Keratinocyte (primary cell): ENCODE measurements around the gene CCDC182. TPM values are rescaled to one million over a fixed set of nuclear protein-coding genes. Genes with fewer than 3 reads are reported as not detected.

Experiments used
- DNase-seq: peaks from one replicate; pipeline ENCODE4 v3.0.0-alpha.2; 2011; ENCODE audit warnings: low read depth, missing footprints, low spot score
- FAIRE-seq: peaks from 2 replicates; lab custom pipeline; 2011; peaks lifted over from hg19 to GRCh38; lab: Jason Lieb, UNC
- H2AFZ ChIP-seq: 2 replicates; pipeline ENCODE4 v1.6.0; 2012; ENCODE audit warnings: low read length, control low read depth, inconsistent platforms; ENCODE audit not compliant: control insufficient read depth
- H3K27ac ChIP-seq: 2 replicates; pipeline ENCODE4 v1.5.1; 2011; ENCODE audit warnings: low read length; ENCODE audit not compliant: control insufficient read depth, insufficient read depth
- H3K27me3 ChIP-seq: 3 replicates; pipeline ENCODE4 v1.6.0; 2011; ENCODE audit warnings: low read length; ENCODE audit not compliant: control insufficient read depth, insufficient read depth; ENCODE audit errors: extremely low read depth
- H3K36me3 ChIP-seq, 2 experiments: 2 replicates in 1 of 2; 3 replicates in 1 of 2; pipeline ENCODE4 v1.5.1; 2011; ENCODE audit warnings: low read length in 2 of 2, mild to moderate bottlenecking in 1 of 2; ENCODE audit not compliant: control insufficient read depth in 2 of 2, insufficient read depth in 2 of 2; ENCODE audit errors: extremely low read depth in 1 of 2
- H3K4me1 ChIP-seq: 3 replicates; pipeline ENCODE4 v1.5.1; 2011; ENCODE audit warnings: low read length; ENCODE audit not compliant: control insufficient read depth, insufficient read depth; ENCODE audit errors: extremely low read depth
- H3K4me2 ChIP-seq: 3 replicates; pipeline ENCODE4 v1.6.0; 2011; ENCODE audit warnings: low read depth, low read length; ENCODE audit not compliant: control insufficient read depth, insufficient read depth; ENCODE audit errors: extremely low read depth
- H3K4me3 ChIP-seq, 3 experiments: fragments of 200-600 bp in 1 of 3; sonication (generic) in 1 of 3; 2 replicates in 2 of 3; 3 replicates in 1 of 3; pipeline ENCODE4 v1.5.1; 2011 to 2016; ENCODE audit warnings: low read length in 3 of 3, mild to moderate bottlenecking in 3 of 3, control low read depth in 2 of 3, inconsistent platforms in 1 of 3, low read depth in 1 of 3, mixed read lengths in 1 of 3, mixed run types in 1 of 3, moderate library complexity in 1 of 3; ENCODE audit not compliant: control insufficient read depth in 2 of 3, insufficient read depth in 2 of 3; ENCODE audit errors: extremely low read depth in 1 of 3
- H3K79me2 ChIP-seq: 2 replicates; pipeline ENCODE4 v1.6.0; 2012; ENCODE audit warnings: low read length; ENCODE audit not compliant: control insufficient read depth, insufficient read depth
- H3K9ac ChIP-seq: 3 replicates; pipeline ENCODE4 v1.6.0; 2011; ENCODE audit warnings: low read length; ENCODE audit not compliant: control insufficient read depth, insufficient read depth; ENCODE audit errors: extremely low read depth
- H3K9me1 ChIP-seq: 3 replicates; pipeline ENCODE4 v1.6.0; 2011; ENCODE audit warnings: low read length; ENCODE audit not compliant: control insufficient read depth, insufficient read depth; ENCODE audit errors: extremely low read depth
- H3K9me3 ChIP-seq: 2 replicates; pipeline ENCODE4 v1.5.1; 2012; ENCODE audit warnings: low read depth, low read length; ENCODE audit not compliant: control insufficient read depth
- H4K20me1 ChIP-seq: 3 replicates; pipeline ENCODE4 v1.6.0; 2011; ENCODE audit warnings: low read length; ENCODE audit not compliant: control insufficient read depth, insufficient read depth; ENCODE audit errors: extremely low read depth
- EZH2 ChIP-seq: IDR thresholded peaks from one replicate; pipeline ENCODE4 v1.6.1; 2012; ENCODE audit warnings: inconsistent platforms, mild to moderate bottlenecking, low read length, moderate library complexity
- dilution Hi-C: fragments of 300-500 bp; cut with MboI; formaldehyde crosslinking; loops from one replicate; pipeline ENCODE4 v1.7.0; 2020; ENCODE audit warnings: low sequenced_read_pairs; ENCODE audit not compliant: extremely low pct_ligation_motif_present
- polyA plus RNA-seq, 5 experiments: library from polyadenylated mRNA; depleted of rRNA in 3 of 5; stranded (reverse) in 3 of 5; stranded (forward) in 1 of 5; unstranded in 1 of 5; fragments of >200 nt; gene quantifications; 1 replicate in 1 of 5; 2 replicates in 3 of 5; 3 replicates in 1 of 5; pipeline versions ENCODE4 v1.2.1 to v1.2.3, GENCODE V29; 2011 to 2012; ENCODE audit warnings: missing spikeins in 2 of 5, low read depth in 1 of 5, low replicate concordance in 1 of 5
- TF ChIP-seq, protein P1 (sequence below), 3 experiments: IDR thresholded peaks in 1 of 3; conservative IDR thresholded peaks in 1 of 3; optimal IDR thresholded peaks in 1 of 3; 2 replicates in 2 of 3; 3 replicates in 1 of 3; pipeline versions ENCODE3 to v1.5.1; 2011; ENCODE audit warnings: low read length in 3 of 3, mild to moderate bottlenecking in 3 of 3, moderate library complexity in 2 of 3, control low read depth in 1 of 3, inconsistent platforms in 1 of 3; ENCODE audit not compliant: insufficient read depth in 2 of 3; ENCODE audit errors: extremely low read depth in 1 of 3

Gene CCDC182
- polyA plus RNA-seq, 1 donor (not counting 4 experiments of a cell fraction or from before 2014, with no cell fraction given) = not detected

- dilution Hi-C loops = no loop called here
- FAIRE-seq = no peak
- H3K27me3 ChIP-seq = peaks cover 8% of the 10 kb centered on the region
Measured at GRCh38 chr17:57737450-57737849, 7.6 kb downstream of the CCDC182 start.

DNA sequence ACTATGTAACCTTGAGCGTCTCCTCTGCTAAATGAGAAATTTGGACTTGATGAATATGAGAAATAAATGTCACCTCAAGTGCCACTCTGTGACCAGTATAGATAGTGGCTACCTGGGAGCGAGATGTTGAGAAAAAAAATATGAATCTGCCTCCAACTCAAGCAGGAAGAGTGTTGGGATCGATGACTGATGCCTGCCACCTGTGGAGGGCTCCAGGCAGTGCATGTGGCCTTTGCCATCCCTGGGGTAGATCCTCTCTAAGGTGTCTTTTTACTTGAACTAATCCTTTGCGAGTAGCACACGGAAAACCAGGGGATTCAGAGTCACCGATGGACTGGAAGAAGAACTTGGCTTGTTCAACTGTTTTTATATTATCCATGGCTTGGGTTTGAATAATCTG lies 9.4 kb downstream of the CCDC182 start:
- dilution Hi-C loops = no loop called here
- Histone ChIP-seq H3K4me1 (no peaks in the 10 kb centered on the region), H2AFZ (no peak overlapping the region), H3K27ac (no peak overlapping the region), H3K9ac (no peak overlapping the region), H3K9me3 (no peaks in the 10 kb centered on the region), H3K4me2 (no peak overlapping the region), H3K36me3 (no peaks in the 10 kb centered on the region), H3K4me3 (no peak overlapping the region), H4K20me1 (no peaks in the 10 kb centered on the region), H3K27me3 (peaks cover 14% of the 10 kb centered on the region), H3K79me2 (no peaks in the 10 kb centered on the region), H3K9me1 (no peaks in the 10 kb centered on the region)
- DNase-seq (no peak), FAIRE-seq (no peak)
- no peak for TF ChIP-seq EZH2
- TF ChIP-seq, protein P1, sequence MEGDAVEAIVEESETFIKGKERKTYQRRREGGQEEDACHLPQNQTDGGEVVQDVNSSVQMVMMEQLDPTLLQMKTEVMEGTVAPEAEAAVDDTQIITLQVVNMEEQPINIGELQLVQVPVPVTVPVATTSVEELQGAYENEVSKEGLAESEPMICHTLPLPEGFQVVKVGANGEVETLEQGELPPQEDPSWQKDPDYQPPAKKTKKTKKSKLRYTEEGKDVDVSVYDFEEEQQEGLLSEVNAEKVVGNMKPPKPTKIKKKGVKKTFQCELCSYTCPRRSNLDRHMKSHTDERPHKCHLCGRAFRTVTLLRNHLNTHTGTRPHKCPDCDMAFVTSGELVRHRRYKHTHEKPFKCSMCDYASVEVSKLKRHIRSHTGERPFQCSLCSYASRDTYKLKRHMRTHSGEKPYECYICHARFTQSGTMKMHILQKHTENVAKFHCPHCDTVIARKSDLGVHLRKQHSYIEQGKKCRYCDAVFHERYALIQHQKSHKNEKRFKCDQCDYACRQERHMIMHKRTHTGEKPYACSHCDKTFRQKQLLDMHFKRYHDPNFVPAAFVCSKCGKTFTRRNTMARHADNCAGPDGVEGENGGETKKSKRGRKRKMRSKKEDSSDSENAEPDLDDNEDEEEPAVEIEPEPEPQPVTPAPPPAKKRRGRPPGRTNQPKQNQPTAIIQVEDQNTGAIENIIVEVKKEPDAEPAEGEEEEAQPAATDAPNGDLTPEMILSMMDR (optimal IDR thresholded peaks at IDR 0.05 in 1 of 3, IDR thresholded peaks at IDR 0.05 in 1 of 3, conservative IDR thresholded peaks at IDR 0.05 in 1 of 3; ENCODE audit: extremely low read depth in 1 of 3, insufficient read depth in 2 of 3, low read length in 3 of 3) = peak; percentile 41 to 67 (median 53)

More at GRCh38 chr17:57737450-57737849, 7.6 kb downstream of the CCDC182 start:
- Histone ChIP-seq H3K4me1 (no peaks in the 10 kb centered on the region), H3K9ac (no peak overlapping the region), H3K79me2 (no peaks in the 10 kb centered on the region), H3K4me3 (no peak overlapping the region), H3K4me2 (no peak overlapping the region), H2AFZ (no peak overlapping the region), H3K27ac (no peak overlapping the region), H4K20me1 (no peaks in the 10 kb centered on the region), H3K9me1 (no peaks in the 10 kb centered on the region), H3K9me3 (no peaks in the 10 kb centered on the region), H3K36me3 (no peaks in the 10 kb centered on the region)
- TF ChIP-seq, protein P1 (optimal IDR thresholded peaks at IDR 0.05 in 1 of 3, IDR thresholded peaks at IDR 0.05 in 1 of 3, conservative IDR thresholded peaks at IDR 0.05 in 1 of 3; ENCODE audit: extremely low read depth in 1 of 3, insufficient read depth in 2 of 3, low read length in 3 of 3) = no peak
- no peak for TF ChIP-seq EZH2
- no peak for DNase-seq
